PC-9 (cell line): Measurements from ENCODE around the gene NKRF. TPM values are rescaled to one million over a fixed set of nuclear protein-coding genes. Genes with fewer than 3 reads are reported as not detected.
A peak's percentile ranks its signal among the peaks of the same experiment; 100 is the strongest.

ENCODE experiments used
- BruUV-seq: library from RNA; stranded (reverse); fragments of 400-500 nt; replicated peaks from 2 replicates; lab custom pipeline; 2021; lab: Mats Ljungman, UMichigan
- CTCF ChIA-PET: fragments of 300-600 bp; sonication (Branson Sonifier 250); formaldehyde crosslinking; loops from one replicate; lab custom pipeline; 2022; ENCODE audit warnings: antibody characterized with exemption; lab: Charles Lee
- POLR2A ChIA-PET: fragments of 300-600 bp; sonication (Branson Sonifier 250); formaldehyde crosslinking; loops from one replicate; lab custom pipeline; 2022; ENCODE audit warnings: antibody characterized with exemption; ENCODE audit not compliant: unreplicated experiment; lab: Charles Lee
- DNase-seq, 2 experiments: peaks; one replicate each; pipeline versions ENCODE4 v3.0.0 to v3.0.0-alpha.2; 2015 to 2022; ENCODE audit warnings: mixed read lengths in 1 of 2
- H2AFZ ChIP-seq: fragments of 200-600 bp; sonication (generic); 2 replicates; pipeline ENCODE4 v1.8.1; 2017; ENCODE audit warnings: antibody characterized with exemption
- H3F3A ChIP-seq: fragments of 200-600 bp; sonication (generic); 2 replicates; pipeline ENCODE4 v1.8.1; 2017; ENCODE audit warnings: antibody characterized with exemption, mild to moderate bottlenecking, low read depth; ENCODE audit not compliant: insufficient read depth
- H3K27ac ChIP-seq: fragments of 200-600 bp; sonication (generic); 2 replicates; pipeline ENCODE4 v1.6.1; 2016; ENCODE audit warnings: mixed run types
- H3K27me3 ChIP-seq: fragments of 200-600 bp; sonication (generic); 2 replicates; pipeline ENCODE4 v1.6.1; 2016; ENCODE audit warnings: low read depth, mixed run types; ENCODE audit not compliant: insufficient read depth
- H3K36me3 ChIP-seq: fragments of 200-600 bp; sonication (generic); 2 replicates; pipeline ENCODE4 v1.6.1; 2016; ENCODE audit warnings: low read depth, mixed run types
- H3K4me1 ChIP-seq: fragments of 200-600 bp; sonication (generic); replicated peaks from 2 replicates; pipeline ENCODE4 v1.6.1; 2016; ENCODE audit warnings: mixed run types; ENCODE audit not compliant: insufficient read depth
- H3K4me2 ChIP-seq: fragments of 200-600 bp; sonication (generic); 2 replicates; pipeline ENCODE4 v1.6.1; 2017; ENCODE audit warnings: mixed run types
- H3K4me3 ChIP-seq: fragments of 200-600 bp; sonication (generic); 2 replicates; pipeline ENCODE4 v1.6.1; 2016; ENCODE audit warnings: mixed run types
- H3K79me2 ChIP-seq: fragments of 200-600 bp; sonication (generic); 2 replicates; pipeline ENCODE4 v1.6.1; 2017; ENCODE audit warnings: low read depth, mixed run types
- H3K9me2 ChIP-seq: fragments of 200-600 bp; sonication (generic); 2 replicates; pipeline ENCODE4 v1.8.1; 2017; ENCODE audit warnings: mild to moderate bottlenecking; ENCODE audit not compliant: insufficient read depth
- H3K9me3 ChIP-seq: fragments of 200-600 bp; sonication (generic); 2 replicates; pipeline ENCODE4 v1.8.1; 2016; ENCODE audit warnings: low read depth; ENCODE audit not compliant: insufficient read depth
- H4K20me1 ChIP-seq: fragments of 200-600 bp; sonication (generic); 2 replicates; pipeline ENCODE4 v1.8.1; 2017; ENCODE audit not compliant: insufficient read depth
- CTCF ChIP-seq: fragments of 200-600 bp; sonication (generic); conservative IDR thresholded peaks from 2 replicates; pipeline ENCODE4 v1.6.1; 2017; ENCODE audit warnings: mixed run types, antibody characterized with exemption, mild to moderate bottlenecking, moderate library complexity
- EZH2 ChIP-seq: fragments of 200-600 bp; sonication (generic); IDR thresholded peaks from 2 replicates; pipeline ENCODE4 v1.8.0; 2017; ENCODE audit warnings: antibody characterized with exemption, low read depth
- intact Hi-C: fragments of 100-400 bp; cut with micrococcal nuclease; formaldehyde crosslinking; loops from one replicate; pipeline ENCODE4 v1.10.0; 2022; ENCODE audit not compliant: unreplicated experiment
- total RNA-seq: library from RNA; stranded (reverse); gene quantifications from 2 replicates; pipeline ENCODE4 v1.2.3, GENCODE V29; 2021

Gene NKRF
- total RNA-seq, 1 experiment from 2014 or later = 25.7 TPM

GRCh38 chrX:119573222-119573621 is 33.0 kb downstream of the NKRF start:
- BruUV-seq = TSS peak; percentile 67
- H3K79me2 ChIP-seq = peaks cover 23% of the 10 kb centered on the region
- TF ChIP-seq EZH2 (no peak), CTCF (no peak)
- no peaks in the 10 kb centered on the region for H3K27me3 ChIP-seq
- H3K4me1 ChIP-seq = peaks cover 27% of the 10 kb centered on the region
- ChIA-PET POLR2A (interaction anchor here (0.5 to 0.7 kb wide), 3 partner anchors 11 to 172 kb away, joined by 5 to 10 read pairs (median 8); no protein-coding TSS in a partner anchor), CTCF (interaction anchor here (0.6 to 1.2 kb wide), 3 partner anchors 13 to 986 kb away, joined by 4 to 21 read pairs (median 4); no protein-coding TSS in a partner anchor)
- peak overlapping the region; percentile 83 for H3K27ac ChIP-seq
- DNase-seq = no peak
- H3F3A ChIP-seq = peaks cover 15% of the 10 kb centered on the region
- H3K36me3 ChIP-seq = peaks cover 6% of the 10 kb centered on the region; the same call in 1 of the 2 replicates
- peak overlapping the region; percentile 98 for H3K4me2 ChIP-seq
- H3K9me2 ChIP-seq = no peaks in the 10 kb centered on the region
- peak overlapping the region; percentile 83 for H3K4me3 ChIP-seq
- no peaks in the 10 kb centered on the region for H4K20me1 ChIP-seq
- intact Hi-C loops = loop anchor here (5.0 kb wide), 1 partner anchor 119 kb away; the partner anchor contains the start of gene SEPTIN6
- peak overlapping the region; percentile 87 for H2AFZ ChIP-seq
- no peaks in the 10 kb centered on the region for H3K9me3 ChIP-seq

- intact Hi-C loops = loop anchor here (5.0 kb wide), 1 partner anchor 122 kb away; the partner anchor contains the start of gene SEPTIN6
- Histone ChIP-seq H3K4me2 (no peak overlapping the region), H3K4me3 (no peak overlapping the region), H3K27ac (no peak overlapping the region), H3K9me3 (no peaks in the 10 kb centered on the region), H3K27me3 (no peaks in the 10 kb centered on the region), H3K4me1 (peaks cover 16% of the 10 kb centered on the region), H2AFZ (no peak overlapping the region), H4K20me1 (no peaks in the 10 kb centered on the region), H3F3A (peaks cover 14% of the 10 kb centered on the region), H3K36me3 (no peaks in the 10 kb centered on the region), H3K79me2 (peaks cover 8% of the 10 kb centered on the region), H3K9me2 (no peaks in the 10 kb centered on the region)
- TF ChIP-seq EZH2 (no peak), CTCF (no peak)
- BruUV-seq = no TSS peak
- CTCF ChIA-PET = interaction anchor here (0.6 kb wide), 1 partner anchor 17 kb away, joined by 3 read pairs; no protein-coding TSS in a partner anchor
- DNase-seq = no peak
- POLR2A ChIA-PET = no interaction called here
These were observed 35.8 kb downstream of the NKRF start for GRCh38 chrX:119570351-119570835.

GRCh38 chrX:119565107-119565663 is 41.0 kb downstream of the NKRF start, which contains the start of gene STEEP1:
Gene STEEP1, minus strand, starts transcription at chrX:119565409. Its CDS starts 54 bp downstream, at chrX:119565355.
- TF ChIP-seq EZH2 (no peak), CTCF (no peak)
- H3F3A ChIP-seq = no peaks in the 10 kb centered on the region
- POLR2A ChIA-PET = interaction anchor here (0.6 to 1.0 kb wide), 3 partner anchors 9 to 40 kb away, joined by 5 to 8 read pairs (median 6); no protein-coding TSS in a partner anchor
- BruUV-seq = no TSS peak
- H2AFZ ChIP-seq = peak within 1 kb of the TSS; percentile 87
- peak within 1 kb of the TSS; percentile 89 for H3K4me3 ChIP-seq
- peak; percentile 84 to 92 for DNase-seq
- intact Hi-C loops = loop anchor here (1.0 kb wide), 1 partner anchor 9 kb away; the partner anchor contains the start of gene UBE2A
- H3K9me2 ChIP-seq = no peaks in the 10 kb centered on the region
- peak within 1 kb of the TSS; percentile 94 for H3K4me2 ChIP-seq
- peaks cover 13% of the 10 kb centered on the region for H3K4me1 ChIP-seq
- H3K36me3 ChIP-seq = 0 out of 2 replicates have a peak, but pooled peaks cover under 1% of the 10 kb centered on the region
- no peaks in the 10 kb centered on the region for H3K9me3 ChIP-seq
- H3K27me3 ChIP-seq = no peaks in the 10 kb centered on the region
- no peaks in the 10 kb centered on the region for H4K20me1 ChIP-seq
- CTCF ChIA-PET = no interaction called here
- H3K79me2 ChIP-seq = peaks cover 35% of the 10 kb centered on the region
- peak within 1 kb of the TSS; percentile 44; the same call in 1 of the 2 replicates for H3K27ac ChIP-seq
